ENCODE data around the gene ZFR. TPM values are rescaled to one million over a fixed set of nuclear protein-coding genes. Genes with fewer than 3 reads are reported as not detected.

Gene ZFR
- total and polyA plus RNA-seq, 9 donors = 54.0 to 85.9 (median 74.1) TPM

- 61 to 65% (median 64%) methylated on average over 11 of the region's 11 CpGs for WGBS, 3 donors
- Histone ChIP-seq H3K36me3 (no peaks in the 10 kb centered on the region), H3K27ac (no peak overlapping the region), H3K4me1 (ENCODE audit: insufficient read depth) (peaks cover 4% of the 10 kb centered on the region), H3K9me3 (no peaks in the 10 kb centered on the region), H3K4me3 (no peak overlapping the region), H3K27me3 (no peaks in the 10 kb centered on the region)
- DNase-seq = no peak
- intact Hi-C loops (cut with DNase I) = no loop called here
- TF ChIP-seq CTCF (IDR thresholded peaks at IDR 0.05) (no peak), EP300 (IDR thresholded peaks at IDR 0.05) (no peak), POLR2A (IDR thresholded peaks at IDR 0.05) (no peak)
These were observed 113.2 kb downstream of the ZFR start for GRCh38 chr5:32331217-32331934.

DNA sequence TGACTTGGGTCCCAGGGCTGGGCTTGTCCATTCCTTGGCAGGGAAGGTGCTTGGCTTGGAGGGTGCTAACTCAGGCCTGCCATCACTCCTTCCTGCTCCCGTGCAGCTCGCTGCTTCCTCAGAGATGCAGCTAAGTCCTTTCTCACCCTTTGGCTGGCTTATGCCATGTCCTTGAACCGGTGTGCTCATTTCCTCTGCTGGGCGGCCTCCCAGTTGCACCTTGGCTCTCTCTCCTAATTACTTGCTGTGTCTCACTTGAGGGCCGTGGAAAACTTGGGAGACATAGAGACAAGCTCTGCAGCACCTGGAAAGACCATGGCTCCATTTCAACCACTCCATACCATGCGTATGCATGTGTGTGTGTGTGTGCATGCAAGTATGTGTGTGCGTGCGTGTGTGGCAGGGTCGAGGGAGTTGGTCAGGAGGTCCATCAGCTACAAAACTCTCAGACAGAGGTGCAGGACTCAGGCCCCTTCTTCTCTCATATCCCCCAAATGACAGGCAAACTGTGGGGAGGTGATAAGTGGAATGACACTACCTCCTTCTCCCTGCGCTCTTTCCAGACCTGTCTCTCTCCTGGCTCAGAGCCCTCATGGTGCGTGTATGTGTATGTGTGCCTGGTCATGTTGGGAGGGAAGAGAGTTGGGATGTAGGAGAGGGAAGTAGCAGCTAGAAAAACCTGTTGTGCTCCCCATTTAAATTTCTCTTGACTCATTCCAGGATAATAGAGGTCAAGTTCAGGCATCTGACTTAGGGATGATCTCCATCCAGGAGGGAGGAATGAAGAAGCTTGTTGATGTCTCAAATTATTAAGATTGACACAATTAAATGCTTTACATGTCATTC is 114.2 kb downstream of the ZFR start:
- 53 to 59% (median 55%) methylated on average over 11 of the region's 11 CpGs for WGBS, 3 donors
- DNase-seq = peak in 4 of 5 donors; percentile 40 to 72 (median 44)
- H3K36me3 ChIP-seq = no peaks in the 10 kb centered on the region
- no peaks in the 10 kb centered on the region for H3K27me3 ChIP-seq
- no peak overlapping the region for H3K27ac ChIP-seq
- no peak overlapping the region for H3K4me3 ChIP-seq
- no peaks in the 10 kb centered on the region for H3K9me3 ChIP-seq
- intact Hi-C loops (cut with DNase I) = no loop called here
- H3K4me1 ChIP-seq (ENCODE audit: insufficient read depth) = peaks cover 4% of the 10 kb centered on the region
- TF ChIP-seq EP300 (IDR thresholded peaks at IDR 0.05) (no peak), POLR2A (IDR thresholded peaks at IDR 0.05) (no peak), CTCF (IDR thresholded peaks at IDR 0.05) (no peak)

- peaks cover 4% of the 10 kb centered on the region for H3K4me1 ChIP-seq (ENCODE audit: insufficient read depth)
- no peaks in the 10 kb centered on the region for H3K9me3 ChIP-seq
- H3K4me3 ChIP-seq = no peak overlapping the region
- TF ChIP-seq POLR2A (IDR thresholded peaks at IDR 0.05) (no peak), CTCF (IDR thresholded peaks at IDR 0.05) (peak in 1 of 3 donors; percentile 40)
- H3K27me3 ChIP-seq = no peaks in the 10 kb centered on the region
- WGBS, 3 donors = 67 to 71% (median 70%) methylated on average over 10 of the region's 10 CpGs
- intact Hi-C loops (cut with DNase I) = loop anchor here in 2 of 4 donors (5.0 to 10.0 kb wide), 2 partner anchors 95 to 97 kb away; no protein-coding TSS in a partner anchor
- H3K27ac ChIP-seq = no peak overlapping the region
- no peaks in the 10 kb centered on the region for H3K36me3 ChIP-seq
- peak in 1 of 5 donors; percentile 52 for DNase-seq
These were observed 115.1 kb downstream of the ZFR start for GRCh38 chr5:32329395-32329834.

GRCh38 chr5:32326216-32326772 is 118.2 kb downstream of the ZFR start:
- TF ChIP-seq POLR2A (IDR thresholded peaks at IDR 0.05) = no peak
- TF ChIP-seq CTCF (IDR thresholded peaks at IDR 0.05) = no peak
- no peak for TF ChIP-seq EP300 (IDR thresholded peaks at IDR 0.05)
- no peaks in the 10 kb centered on the region for H3K9me3 ChIP-seq
- no peak overlapping the region for H3K27ac ChIP-seq
- H3K4me3 ChIP-seq = no peak overlapping the region
- 76 to 87% (median 87%) methylated on average over 3 of the region's 3 CpGs for WGBS, 3 donors
- intact Hi-C loops (cut with DNase I) = loop anchor here in 2 of 4 donors (5.0 to 10.0 kb wide), 2 partner anchors 91 to 94 kb away; no protein-coding TSS in a partner anchor
- no peak for DNase-seq
- no peaks in the 10 kb centered on the region for H3K27me3 ChIP-seq
- H3K36me3 ChIP-seq = no peaks in the 10 kb centered on the region
- H3K4me1 ChIP-seq (ENCODE audit: insufficient read depth) = peaks cover 4% of the 10 kb centered on the region

Measured in ovary (tissue), 9 donors.